SU-DHL-6 (cell line): ENCODE data around the gene SI.

Experiments
- CTCF ChIP-seq: fragments of 200-600 bp; sonication (generic); IDR thresholded peaks from one replicate; pipeline ENCODE4 v1.5.1; 2017; ENCODE audit warnings: antibody characterized with exemption, mild to moderate bottlenecking, low read length, moderate library complexity; ENCODE audit not compliant: insufficient read depth, poor library complexity, severe bottlenecking
- EZH2phosphoT487 ChIP-seq: fragments of 200-600 bp; sonication (generic), shearing (Covaris generic); conservative IDR thresholded peaks from 2 replicates; pipeline ENCODE4 v1.6.1; 2018; ENCODE audit warnings: mild to moderate bottlenecking, antibody characterized with exemption, low read length, moderate library complexity, mixed read lengths

GRCh38 chr3:165103616-165104015 lies 25.3 kb upstream of the SI start:
- no peak for TF ChIP-seq CTCF
- no peak for TF ChIP-seq EZH2phosphoT487
